Breast epithelium (tissue), 3 donors: ENCODE data around the gene KRT28.

Source experiments
- CTCF ChIP-seq, 3 donors: fragments of 450-650 bp; IDR thresholded peaks; one replicate each; pipeline ENCODE4 v1.5.1; 2016 to 2017; ENCODE audit warnings: antibody characterized with exemption in 3 of 3, mild to moderate bottlenecking in 3 of 3, moderate library complexity in 3 of 3
- POLR2A ChIP-seq: fragments of 450-650 bp; IDR thresholded peaks from one replicate; pipeline ENCODE4 v1.6.1; 2016; ENCODE audit warnings: antibody characterized with exemption, mild to moderate bottlenecking, moderate library complexity

GRCh38 chr17:40846515-40847144 is 46.9 kb upstream of the KRT28 start:
- no peak for TF ChIP-seq POLR2A
- TF ChIP-seq CTCF (IDR thresholded peaks at IDR 0.05): no peak
